ENCODE measurements around the gene SCAF8.
"Not testable (repeated sequence)": the region's sequence is repeated elsewhere in the genome, so short reads cannot be mapped to it uniquely, and the experiment has no call there.

SCAF8 gene

GRCh38 chr6:154715446-154715845 lies 17.8 kb upstream of the SCAF8 start (continued):
- TF ChIP-seq PRDM2 (tag by site-specific recombination; IDR thresholded peaks at IDR 0.05; ENCODE audit: borderline replicate concordance), result no peak
- no peak for TF ChIP-seq ZBTB10 (tag by site-specific recombination; IDR thresholded peaks at IDR 0.05)

- CTCF ChIA-PET, result interaction anchor here (0.5 kb wide), 1 partner anchor 8 kb away, joined by 4 read pairs; no protein-coding TSS in a partner anchor
These were observed 16.9 kb upstream of the SCAF8 start for GRCh38 chr6:154716350-154716749.

GRCh38 chr6:154719433-154719832 lies 13.8 kb upstream of the SCAF8 start:
- H3K9me3 ChIP-seq (ENCODE audit: control insufficient read depth, insufficient read depth, low read depth, low read length), result no peaks in the 10 kb centered on the region
- ChIA-PET POLR2A (interaction anchor here (0.6 kb wide), 1 partner anchor 325 kb away, joined by 12 read pairs; no protein-coding TSS in a partner anchor), CTCF (no interaction called here)
- H3K4me3 ChIP-seq (ENCODE audit: low read depth, low read length), result no peak overlapping the region
- no peaks in the 10 kb centered on the region for H3K4me1 ChIP-seq (ENCODE audit: control insufficient read depth, insufficient read depth, low read length)
- no peak overlapping the region for H3K27ac ChIP-seq (ENCODE audit: extremely low read depth, low read depth, low read length)
- TF ChIP-seq ZSCAN16 (tag by site-specific recombination; IDR thresholded peaks at IDR 0.05) (no peak), ZNF488 (tag by site-specific recombination; IDR thresholded peaks at IDR 0.05) (no peak), SP7 (tag by site-specific recombination; IDR thresholded peaks at IDR 0.05) (no peak), ZNF791 (tag by site-specific recombination; IDR thresholded peaks at IDR 0.05) (no peak), ZNF600 (tag by site-specific recombination; IDR thresholded peaks at IDR 0.05) (no peak), PRDM2 (tag by site-specific recombination; IDR thresholded peaks at IDR 0.05; ENCODE audit: borderline replicate concordance) (no peak)
- H3K36me3 ChIP-seq (ENCODE audit: control insufficient read depth in 2 of 2, insufficient read depth in 1 of 2, low read length in 2 of 2), result no peaks in the 10 kb centered on the region

More at GRCh38 chr6:154716350-154716749, 16.9 kb upstream of the SCAF8 start:
- POLR2A ChIA-PET; H3K36me3 ChIP-seq (ENCODE audit: control insufficient read depth in 2 of 2, insufficient read depth in 1 of 2, low read length in 2 of 2); H3K27ac ChIP-seq (ENCODE audit: extremely low read depth, low read depth, low read length); H3K9me3 ChIP-seq (ENCODE audit: control insufficient read depth, insufficient read depth, low read depth, low read length); H3K4me1 ChIP-seq (ENCODE audit: control insufficient read depth, insufficient read depth, low read length); H3K4me3 ChIP-seq (ENCODE audit: low read depth, low read length): not testable (repeated sequence)

Data from HEK293 (cell line).